RPMI8226 (cell line): ENCODE data around the gene KCND3.
"Not testable (repeated sequence)": the region's sequence is repeated elsewhere in the genome, so short reads cannot be mapped to it uniquely, and the experiment has no call there.

ENCODE experiments used
- DNase-seq: peaks from one replicate; pipeline ENCODE4 v3.0.0-alpha.2; 2015

Gene KCND3

GRCh38 chr1:111801071-111801850 is 188.2 kb downstream of the KCND3 start:
- DNase-seq, result no peak

DNA sequence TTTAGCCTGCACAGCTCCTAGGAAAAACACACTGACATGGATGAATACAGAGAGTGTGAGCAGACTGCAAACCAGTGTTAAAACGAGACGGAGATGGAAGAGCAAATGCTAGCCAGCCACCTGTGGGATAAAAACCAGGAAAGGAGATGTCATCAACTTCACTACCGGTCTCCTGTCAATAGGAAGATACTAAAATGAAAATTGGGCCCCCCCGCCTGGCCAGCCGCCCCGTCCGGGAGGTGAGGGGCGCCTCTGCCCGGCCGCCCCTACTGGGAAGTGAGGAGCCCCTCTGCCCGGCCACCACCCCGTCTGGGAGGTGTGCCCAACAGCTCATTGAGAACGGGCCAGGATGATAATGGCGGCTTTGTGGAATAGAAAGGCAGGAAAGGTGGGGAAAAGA is 189.7 kb downstream of the KCND3 start:
- DNase-seq, result not testable (repeated sequence)

DNA sequence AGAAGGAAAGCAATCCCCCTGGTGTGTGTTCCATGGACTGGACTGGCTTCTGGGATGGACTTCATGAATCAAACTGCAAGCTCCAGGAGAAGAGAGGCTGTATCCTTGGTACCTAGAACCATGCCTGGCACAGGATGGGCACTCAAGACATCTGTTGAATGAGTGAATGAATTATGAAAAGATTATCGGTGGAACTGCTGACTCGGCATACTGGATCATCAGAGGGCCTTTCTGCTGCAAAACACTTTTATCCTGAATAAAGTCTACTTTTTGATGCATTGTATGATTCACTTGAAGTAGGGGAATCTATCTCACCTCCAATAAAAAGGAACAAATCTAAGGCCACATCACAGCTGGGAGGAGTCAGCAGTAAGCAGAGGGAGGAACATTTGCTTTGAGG is 190.9 kb downstream of the KCND3 start:
- no peak for DNase-seq

DNA sequence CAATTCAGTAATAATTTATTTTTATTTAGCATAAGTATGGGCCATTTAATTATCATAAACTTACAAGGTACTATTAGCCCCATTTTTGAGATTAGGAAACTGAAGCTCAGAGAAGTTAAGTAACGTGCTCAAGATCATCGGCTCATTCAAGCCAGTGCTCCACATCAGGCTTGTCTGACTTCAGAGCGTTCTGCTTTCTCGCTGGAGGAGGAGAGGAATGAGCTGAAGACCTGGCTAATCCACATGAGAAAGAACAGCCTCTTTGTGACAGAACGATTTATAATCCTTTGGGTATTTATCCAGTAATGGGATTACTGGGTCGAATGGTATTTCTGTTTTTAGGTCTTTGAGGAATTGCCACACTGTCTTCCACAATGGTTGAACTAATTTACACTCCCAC is 194.1 kb downstream of the KCND3 start:
- DNase-seq, result no peak

DNA sequence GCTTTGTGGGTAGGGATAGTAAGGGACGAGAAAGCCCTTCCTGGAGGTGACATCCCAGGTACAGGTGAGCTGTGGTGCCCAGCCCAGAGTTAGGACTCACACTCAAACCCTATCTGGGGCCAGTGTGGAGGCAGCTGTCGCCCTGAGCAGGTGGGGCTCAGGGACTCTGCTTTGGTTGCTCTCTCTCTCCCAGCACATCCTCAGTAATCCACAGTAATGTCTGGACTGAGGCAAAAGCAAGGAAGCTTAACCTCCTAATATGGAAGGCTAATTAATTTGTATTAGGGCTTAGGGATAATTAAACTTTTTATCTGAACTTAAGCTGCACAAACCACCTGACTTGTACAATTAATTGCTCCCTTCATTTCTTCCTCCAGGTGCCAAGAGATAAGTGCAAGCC is 195.5 kb downstream of the KCND3 start:
- no peak for DNase-seq

DNA sequence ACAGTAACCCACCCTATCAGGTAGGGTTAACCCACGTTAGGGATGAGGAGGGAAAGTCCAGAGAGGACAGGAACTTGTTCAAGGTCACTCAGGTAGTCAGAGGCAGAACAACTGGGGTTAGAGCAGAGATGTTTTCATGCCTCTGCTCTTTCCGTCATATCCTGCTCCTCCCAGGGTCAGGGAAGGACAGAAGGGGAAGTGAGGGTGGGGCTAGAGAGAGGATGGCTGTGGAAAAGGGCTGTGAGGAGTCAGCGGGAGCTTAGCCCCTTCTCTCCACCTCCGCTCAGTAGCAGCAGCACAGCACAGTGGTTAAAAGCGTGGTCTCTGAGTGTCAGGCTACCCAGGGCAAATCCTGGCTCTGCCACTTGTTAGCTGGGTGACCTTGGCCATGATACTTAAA is 197.2 kb downstream of the KCND3 start:
- DNase-seq, result no peak

GRCh38 chr1:111791776-111792175 is 197.7 kb downstream of the KCND3 start:
- no peak for DNase-seq

DNA sequence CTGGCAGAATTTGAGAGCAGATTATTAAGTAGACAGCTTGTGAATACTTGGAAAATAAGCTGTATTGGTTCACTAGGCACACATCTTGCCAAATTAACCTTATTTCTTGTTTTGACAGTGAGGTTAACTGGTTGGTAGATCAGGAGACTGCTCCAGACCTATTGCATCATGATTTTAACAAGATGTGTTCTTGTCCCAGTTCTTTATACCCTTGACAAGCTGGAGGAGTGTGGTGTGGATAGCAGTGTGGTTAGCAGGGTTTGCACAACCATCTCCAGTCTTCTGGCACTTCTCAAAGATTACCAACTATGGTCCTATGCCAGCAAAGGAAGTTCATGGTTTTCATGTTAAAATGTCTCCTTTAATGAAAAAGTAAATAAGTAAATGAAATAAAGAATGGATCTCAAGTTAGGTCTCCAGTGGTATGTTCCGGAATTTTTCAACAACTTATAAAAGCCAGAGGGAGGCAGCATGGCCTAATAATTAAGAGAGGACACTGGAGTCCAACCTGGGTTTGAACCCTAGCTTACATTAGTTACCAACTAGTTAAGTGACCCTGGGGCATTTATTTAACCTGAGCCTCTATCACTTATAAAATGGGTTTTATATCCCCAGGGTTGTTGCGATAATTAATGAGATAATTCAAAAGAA is 199.7 kb downstream of the KCND3 start:
- DNase-seq, result no peak

GRCh38 chr1:111789142-111789541 is 200.3 kb downstream of the KCND3 start:
- DNase-seq, result no peak

DNA sequence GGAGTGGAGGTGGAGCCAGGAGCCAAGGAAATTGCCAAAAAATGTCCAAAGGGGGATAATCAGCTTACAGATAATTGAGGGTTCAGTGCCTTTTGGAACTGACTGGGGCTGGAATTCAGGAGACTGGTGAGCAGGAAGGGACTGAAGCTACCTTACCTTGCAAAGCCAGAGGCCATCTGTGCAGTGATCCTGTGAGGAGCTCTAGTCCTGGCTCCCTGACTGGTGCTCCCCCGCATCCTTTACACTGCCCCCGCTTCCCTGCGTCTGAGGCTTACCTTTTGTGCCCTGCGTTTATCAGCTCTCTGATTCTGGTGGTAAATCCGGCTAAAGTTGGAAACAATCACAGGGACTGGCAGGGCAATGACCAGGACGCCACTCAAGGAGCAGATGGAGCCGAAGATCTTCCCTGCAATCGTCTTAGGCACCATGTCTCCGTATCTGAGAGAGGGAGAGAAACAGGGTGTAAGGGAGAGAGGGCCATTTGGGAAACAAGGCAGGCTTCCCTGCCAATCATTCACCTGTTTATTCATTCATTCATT is 202.7 kb downstream of the KCND3 start:
- no peak for DNase-seq

DNA sequence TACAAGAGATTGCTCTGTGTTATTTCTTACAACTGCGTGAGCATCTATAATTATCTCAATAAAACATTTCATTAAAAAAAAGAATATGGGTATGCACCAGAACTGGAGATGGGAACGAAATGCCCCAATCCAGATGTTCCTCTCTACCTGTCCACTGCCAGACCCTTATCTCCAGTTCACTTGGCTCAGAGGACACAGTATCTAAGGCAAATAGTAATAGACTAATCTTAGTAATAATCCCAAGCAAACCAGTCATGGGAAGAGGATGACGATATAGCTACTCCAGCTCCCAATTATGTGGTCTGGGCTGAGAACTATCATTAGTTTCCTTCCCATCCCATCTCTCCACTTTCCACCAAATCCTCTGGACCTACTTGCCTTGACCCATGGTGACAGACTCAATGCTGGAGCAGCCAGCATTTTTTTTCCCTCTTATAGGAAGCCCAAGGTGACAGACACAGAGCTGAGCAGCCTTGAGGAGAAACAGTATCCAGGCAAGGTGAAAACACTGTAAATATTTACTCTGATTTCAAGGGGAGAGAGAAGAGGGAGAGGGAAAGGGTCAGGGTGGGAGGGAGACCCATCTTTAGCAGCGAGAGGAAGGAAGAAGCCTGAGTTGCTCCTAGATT is 205.1 kb downstream of the KCND3 start:
- no peak for DNase-seq

GRCh38 chr1:111779546-111779945 is 209.9 kb downstream of the KCND3 start:
- DNase-seq, result no peak

- DNase-seq, result no peak
Observed at GRCh38 chr1:111778541-111779051, 210.9 kb downstream of the KCND3 start.

DNA sequence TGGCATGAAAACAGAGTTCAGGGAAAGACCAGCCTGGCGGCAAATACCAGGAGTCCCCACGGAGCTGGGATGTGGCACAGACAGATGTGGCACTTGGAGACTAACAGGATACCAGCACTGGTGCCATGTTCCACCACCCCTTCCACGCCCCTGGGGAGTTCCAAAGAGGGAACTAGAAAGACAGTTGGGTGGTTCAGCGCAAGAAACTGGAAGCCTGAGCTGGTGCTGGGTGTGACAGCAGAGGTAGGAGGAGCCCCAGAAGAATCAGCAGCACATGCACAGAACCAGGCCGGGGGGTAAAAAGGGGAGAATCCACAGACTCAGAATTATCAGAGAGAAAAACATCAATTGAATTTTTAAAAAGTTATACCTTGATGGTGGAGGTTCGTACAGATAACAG is 211.4 kb downstream of the KCND3 start:
- no peak for DNase-seq

- DNase-seq, result no peak
Observed at GRCh38 chr1:111777301-111777700, 212.2 kb downstream of the KCND3 start.

GRCh38 chr1:111776861-111777260 is 212.6 kb downstream of the KCND3 start:
- DNase-seq, result no peak

GRCh38 chr1:111776391-111776790 is 213.1 kb downstream of the KCND3 start:
- no peak for DNase-seq

- no peak for DNase-seq
Observed at GRCh38 chr1:111775966-111776365, 213.5 kb downstream of the KCND3 start.

GRCh38 chr1:111770916-111771315 is 218.6 kb downstream of the KCND3 start:
- DNase-seq, result no peak

- peak; percentile 48 for DNase-seq
Observed at GRCh38 chr1:111769517-111770146, 219.8 kb downstream of the KCND3 start.

DNA sequence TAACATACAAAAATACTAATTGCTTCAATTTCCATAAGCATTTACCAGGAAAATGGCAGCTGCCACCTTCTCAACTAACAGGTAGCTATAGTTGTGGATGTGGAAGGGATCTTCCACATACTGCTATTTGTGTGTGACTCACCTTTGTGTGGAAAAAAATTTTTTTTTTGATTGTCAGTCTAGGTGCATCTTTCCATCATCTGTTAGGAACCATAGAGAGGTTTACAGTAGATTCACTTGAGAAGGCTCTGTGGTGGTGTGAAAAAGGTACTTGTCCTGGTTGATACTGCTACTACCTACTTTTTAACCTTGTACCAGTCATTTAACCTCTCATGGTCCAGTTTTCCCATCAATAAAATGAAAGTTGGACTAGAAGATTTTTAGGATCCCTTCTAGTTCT is 220.8 kb downstream of the KCND3 start:
- DNase-seq, result no peak

- DNase-seq, result no peak
Observed at GRCh38 chr1:111768023-111768422, 221.4 kb downstream of the KCND3 start.

DNA sequence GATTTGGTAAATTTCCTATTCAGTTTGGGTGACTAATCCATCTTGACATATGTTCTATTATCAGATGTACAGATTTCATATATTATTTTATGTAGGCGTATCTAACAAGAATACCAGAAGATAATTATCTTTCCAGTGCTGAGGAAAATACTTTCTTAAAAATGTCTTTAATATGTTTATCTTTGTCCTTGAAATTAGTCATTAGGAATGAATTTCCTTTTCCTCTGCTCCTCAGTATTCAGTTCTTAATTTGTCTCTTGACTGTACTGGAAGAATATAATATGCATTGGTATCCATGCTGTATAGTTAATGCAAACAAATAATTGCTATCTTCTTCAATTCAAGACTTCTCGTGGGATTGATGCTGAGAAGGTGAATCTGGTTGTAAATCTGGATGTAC is 227.1 kb downstream of the KCND3 start:
- DNase-seq, result no peak
